AG08396 (cell line): ENCODE data around the gene ARMC2.
"Not testable (repeated sequence)": the region's sequence is repeated elsewhere in the genome, so short reads cannot be mapped to it uniquely, and the experiment has no call there.

ENCODE experiments used
- DNase-seq: peaks from one replicate; pipeline ENCODE4 v3.0.0; 2012; ENCODE audit warnings: low spot score, mixed read lengths

ARMC2 gene

GRCh38 chr6:108870357-108870756 lies 22.1 kb downstream of the ARMC2 start:
- DNase-seq = no peak

DNA sequence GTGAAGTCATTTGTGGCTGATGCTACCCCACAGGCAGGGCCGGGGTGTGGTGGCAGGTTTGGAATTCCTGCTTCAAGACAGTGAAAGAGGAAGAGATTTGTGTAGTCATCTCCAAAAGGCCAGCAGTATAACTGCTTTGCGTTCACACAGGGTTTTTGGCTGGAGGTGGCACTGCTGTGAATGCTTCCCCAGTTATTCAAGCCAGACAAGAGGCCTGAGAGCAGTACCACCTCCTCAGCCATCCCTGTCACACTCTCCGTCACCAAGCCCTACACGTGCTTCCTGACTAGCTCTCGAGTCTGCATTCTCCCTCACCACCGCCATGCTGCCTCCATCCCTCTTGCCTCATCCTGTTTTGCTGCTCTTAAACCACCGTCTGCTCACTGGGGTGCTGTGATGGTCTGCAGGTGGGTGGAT lies 23.9 kb downstream of the ARMC2 start:
- no peak for DNase-seq

DNA sequence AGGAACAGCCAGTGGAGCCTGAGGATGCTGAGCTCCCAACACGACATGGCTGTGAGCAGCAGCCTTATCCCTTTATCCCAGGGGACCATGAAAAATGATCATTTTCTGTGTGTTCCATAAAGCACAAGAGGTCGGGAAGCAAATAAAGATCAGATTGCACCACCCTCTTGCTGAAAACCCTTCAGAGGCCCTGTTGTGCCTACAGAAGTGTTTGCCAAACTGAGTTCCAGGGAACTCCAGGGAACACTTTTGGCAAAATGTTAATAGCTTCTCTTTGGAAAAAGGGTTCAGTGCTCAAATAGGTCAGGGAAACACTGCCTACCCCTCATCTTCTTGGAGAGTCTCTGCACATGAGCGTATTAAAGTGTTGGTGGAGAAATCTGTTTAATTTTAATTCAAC lies 24.4 kb downstream of the ARMC2 start:
- no peak for DNase-seq

DNA sequence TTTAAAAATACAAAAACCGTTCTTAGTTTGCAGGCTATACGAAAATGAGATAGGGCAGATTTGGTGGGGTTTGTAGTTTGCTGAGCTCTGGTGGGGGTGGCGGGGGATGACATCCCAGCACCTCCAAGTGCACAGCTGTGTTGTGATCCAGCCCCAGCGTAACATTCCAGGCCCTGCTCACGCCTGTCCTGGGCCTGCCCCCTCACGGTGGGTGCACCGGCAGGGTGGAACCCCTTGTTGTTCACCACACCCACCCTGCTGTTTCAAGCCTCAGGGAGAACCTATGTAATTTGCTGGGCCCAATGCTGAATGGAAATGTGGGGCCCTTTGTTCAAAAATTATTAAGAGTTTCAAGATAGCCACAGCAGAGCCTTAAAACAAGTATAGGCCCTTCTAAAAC lies 25.0 kb downstream of the ARMC2 start:
- no peak for DNase-seq

DNA sequence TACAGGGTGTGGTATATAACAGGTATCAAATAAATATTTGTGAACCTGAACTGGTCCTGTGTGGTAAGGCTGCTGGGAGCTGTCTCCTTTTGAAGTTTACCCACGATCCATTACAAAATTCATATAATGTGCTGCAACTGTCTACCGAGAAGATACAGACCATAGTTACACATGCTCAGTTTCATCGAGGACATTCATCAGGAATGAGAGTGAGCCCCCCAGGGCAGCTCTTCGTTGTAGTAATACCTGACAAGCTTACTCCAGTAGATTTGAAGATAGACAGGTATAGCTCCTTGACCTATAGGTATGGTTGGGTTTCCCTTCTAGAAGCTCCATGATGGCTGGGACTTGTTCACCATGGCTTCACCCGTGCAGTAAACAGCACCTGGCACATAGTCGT lies 25.7 kb downstream of the ARMC2 start:
- no peak for DNase-seq

DNA sequence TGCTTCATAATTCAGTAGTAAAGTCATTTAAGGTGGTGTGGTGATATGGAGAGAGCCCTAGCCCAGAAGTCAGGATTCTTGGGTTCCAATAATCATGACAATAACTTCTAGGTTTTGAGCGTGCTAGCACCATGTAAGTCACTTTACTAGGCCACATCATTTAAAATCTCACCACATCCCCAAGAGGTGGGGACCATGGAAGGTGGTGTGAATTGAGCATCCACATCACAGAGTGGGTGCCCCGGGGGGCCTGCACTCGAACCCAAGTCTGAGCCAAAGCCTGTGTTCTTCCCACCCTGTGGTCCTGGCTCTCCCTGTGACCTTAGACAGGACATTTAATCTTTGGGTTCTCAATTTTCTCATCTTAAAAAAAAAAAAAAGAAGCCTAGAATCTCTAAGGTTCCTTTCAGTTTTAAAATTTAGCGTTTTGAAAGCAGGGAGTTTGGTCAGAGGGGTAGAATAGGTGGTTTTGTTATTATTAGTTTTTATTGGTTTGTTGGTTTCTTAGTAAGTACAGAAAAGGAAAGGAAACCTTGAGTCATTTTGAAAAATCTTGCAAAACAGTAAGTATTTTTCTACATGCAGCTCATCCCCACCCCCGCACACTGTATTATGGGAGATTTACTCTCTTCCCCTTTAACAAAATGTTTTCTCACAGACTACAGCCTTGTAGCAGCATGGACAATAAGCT lies 26.4 kb downstream of the ARMC2 start:
- no peak for DNase-seq

GRCh38 chr6:108875161-108875555 lies 26.9 kb downstream of the ARMC2 start:
- no peak for DNase-seq

GRCh38 chr6:108877046-108877751 lies 29.0 kb downstream of the ARMC2 start:
- peak; percentile 68 for DNase-seq

DNA sequence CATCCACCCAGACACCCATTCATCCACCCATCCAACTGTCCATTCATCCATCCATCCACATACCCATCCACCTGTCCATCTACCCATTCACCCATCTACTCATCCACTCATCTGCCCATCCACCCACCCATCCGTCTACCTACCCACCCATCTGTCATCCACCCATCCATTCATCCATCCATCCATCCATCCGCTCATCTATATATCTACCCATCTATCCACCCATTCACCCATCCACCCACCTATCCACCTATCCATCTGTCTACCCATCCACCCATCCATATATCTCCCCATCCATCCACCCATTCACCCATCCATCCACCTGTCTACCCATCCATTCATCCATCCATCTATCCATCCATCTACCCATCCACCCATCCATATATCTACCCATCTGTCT lies 30.7 kb downstream of the ARMC2 start:
- DNase-seq = no peak

- no peak for DNase-seq
These were observed 35.0 kb downstream of the ARMC2 start for GRCh38 chr6:108883172-108883571.

DNA sequence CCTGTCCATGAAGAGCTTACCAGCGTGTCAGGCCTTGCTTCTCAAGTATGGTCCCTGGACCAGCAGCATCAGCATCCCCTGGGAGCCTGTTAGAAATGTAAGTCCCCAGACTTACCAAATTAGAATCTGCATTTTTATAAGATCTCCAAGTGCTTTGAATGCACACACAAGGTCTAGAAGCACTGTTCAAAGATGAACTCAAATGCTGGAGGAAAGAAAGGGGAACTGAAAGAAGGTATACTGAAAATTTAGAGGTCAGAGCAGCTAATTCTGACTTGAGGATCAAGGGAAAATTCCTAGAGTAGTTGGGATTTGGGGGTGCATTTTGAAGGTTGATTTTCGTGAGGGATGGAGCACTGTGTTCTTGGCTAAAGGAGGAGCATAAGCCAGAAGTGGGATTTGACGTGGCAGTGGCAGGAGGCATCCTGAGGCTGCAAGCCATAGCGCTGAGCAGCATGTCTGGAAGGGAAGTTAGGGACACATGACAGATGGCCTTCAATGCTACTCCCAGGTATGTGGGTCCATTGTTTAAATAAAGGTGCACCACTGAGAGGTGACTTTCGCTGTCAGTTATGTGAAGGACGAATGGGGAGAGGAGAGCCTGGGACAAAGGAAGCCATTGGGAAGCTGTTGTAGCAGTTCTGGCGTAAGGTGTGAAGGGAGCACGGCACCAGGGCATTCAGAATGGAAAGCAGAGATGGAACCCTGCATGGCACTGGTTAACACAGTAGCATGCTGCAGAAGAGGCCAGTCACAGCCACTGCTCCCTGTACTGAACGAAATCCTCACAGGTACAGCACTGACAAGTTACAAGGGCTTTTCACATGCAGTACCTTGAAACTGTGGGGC lies 36.2 kb downstream of the ARMC2 start:
- no peak for DNase-seq

GRCh38 chr6:108888052-108888451 lies 39.8 kb downstream of the ARMC2 start:
- no peak for DNase-seq

- DNase-seq = no peak
These were observed 40.5 kb downstream of the ARMC2 start for GRCh38 chr6:108888745-108889144.

DNA sequence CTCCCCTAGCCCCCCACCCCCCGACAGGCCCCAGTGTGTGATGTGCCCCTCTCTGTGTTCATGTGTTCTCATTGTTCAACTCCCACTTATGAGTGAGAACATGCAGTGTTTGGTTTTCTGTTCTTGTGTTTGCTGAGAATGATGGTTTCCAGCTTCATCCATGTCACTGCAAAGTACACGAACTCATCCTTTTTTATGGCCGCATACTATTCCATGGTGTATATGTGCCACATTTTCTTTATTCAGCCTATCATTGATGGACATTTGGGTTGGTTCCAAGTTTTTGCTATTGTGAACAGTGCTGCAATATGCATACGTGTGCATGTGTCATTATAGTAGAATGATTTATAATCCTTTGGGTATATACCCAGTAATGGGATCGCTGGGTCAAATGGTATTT lies 42.7 kb downstream of the ARMC2 start:
- DNase-seq = not testable (repeated sequence)

DNA sequence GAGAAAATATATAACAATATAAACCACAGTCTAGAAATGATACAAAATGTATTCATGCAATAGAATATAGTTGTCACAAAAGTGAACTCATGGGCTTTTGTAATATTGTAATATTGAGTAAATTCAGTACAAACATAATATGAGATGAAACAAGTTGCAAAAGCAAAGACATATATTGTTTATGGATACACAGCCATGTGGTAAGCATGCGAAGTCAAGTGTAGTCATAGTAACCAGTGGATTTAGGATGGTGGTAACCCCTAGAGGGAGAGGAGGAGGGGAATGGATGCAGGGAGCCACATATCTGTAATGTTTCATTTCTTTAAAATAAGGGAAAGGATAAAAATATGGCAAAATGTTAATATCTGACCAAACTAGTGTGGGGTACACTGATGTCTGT lies 47.3 kb downstream of the ARMC2 start:
- no peak for DNase-seq

DNA sequence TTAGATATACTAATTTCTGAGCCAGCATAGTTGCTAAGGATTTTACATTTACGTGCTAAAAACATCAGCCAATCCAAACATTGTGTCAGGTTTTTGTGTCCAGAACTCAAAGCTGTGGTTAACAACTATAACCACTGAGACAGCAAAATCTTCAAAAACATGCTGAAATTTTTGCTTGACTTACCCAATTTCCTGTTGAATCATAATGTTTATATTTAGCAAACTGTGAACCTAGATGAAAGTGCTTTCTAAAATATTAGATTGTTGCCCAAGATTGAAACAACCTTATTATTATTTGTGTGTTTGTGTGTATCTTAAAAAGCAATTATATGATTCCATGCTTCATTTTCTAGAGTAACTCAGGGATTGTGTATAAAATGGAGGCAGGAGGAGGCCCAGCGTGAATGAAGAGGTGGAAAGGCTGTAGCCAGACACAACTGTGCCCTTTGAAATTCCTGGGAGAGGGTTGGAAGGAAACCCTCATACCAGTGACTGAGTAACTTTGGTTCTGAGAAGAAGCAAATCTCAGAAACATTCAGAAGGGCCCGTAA lies 48.0 kb downstream of the ARMC2 start:
- peak; percentile 52 for DNase-seq

- no peak for DNase-seq
These were observed 49.1 kb downstream of the ARMC2 start for GRCh38 chr6:108897371-108897770.

DNA sequence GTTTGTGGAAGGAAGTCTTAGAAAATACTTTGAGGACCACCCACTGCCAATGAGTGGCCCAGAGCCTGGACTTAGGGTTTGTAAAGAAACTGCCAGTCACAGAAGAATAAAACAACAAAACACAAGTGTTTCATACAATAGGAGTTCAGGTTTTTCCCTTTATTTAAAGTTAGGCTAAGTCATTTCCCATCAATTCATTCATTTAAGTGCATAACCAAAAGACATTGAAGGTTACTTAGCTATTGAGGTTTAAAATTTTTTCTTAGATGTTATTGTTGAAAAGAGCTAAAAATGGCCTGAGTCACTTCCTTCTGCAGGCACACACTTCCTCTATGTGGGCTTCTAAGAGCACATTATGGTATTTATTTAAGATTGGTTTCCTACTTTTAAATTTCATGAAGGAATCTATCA lies 54.2 kb downstream of the ARMC2 start:
- DNase-seq = no peak

GRCh38 chr6:108903796-108904195 lies 55.6 kb downstream of the ARMC2 start:
- DNase-seq = no peak

GRCh38 chr6:108904741-108905140 lies 56.5 kb downstream of the ARMC2 start:
- no peak for DNase-seq

- DNase-seq = peak; percentile 25
These were observed 66.2 kb downstream of the ARMC2 start for GRCh38 chr6:108914235-108915022.

DNA sequence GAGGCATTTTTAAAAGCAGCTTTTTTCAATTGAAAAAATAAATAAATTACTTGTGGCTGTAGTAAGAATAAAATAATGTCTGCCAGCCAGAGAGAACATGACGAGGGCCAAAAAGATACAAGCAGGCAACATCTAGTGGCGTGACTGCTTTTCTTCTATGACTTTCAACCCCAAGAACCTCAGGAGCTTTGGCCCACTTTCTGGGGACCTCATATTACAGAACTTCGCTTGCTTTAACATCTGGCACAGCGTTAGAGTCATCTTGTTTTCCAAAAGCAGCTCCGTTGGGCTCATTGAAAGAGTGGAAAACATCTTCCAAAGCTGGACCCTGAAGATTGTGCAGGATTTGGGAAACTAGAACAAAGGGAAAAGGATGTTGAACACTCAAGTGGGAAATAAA lies 67.0 kb downstream of the ARMC2 start:
- DNase-seq = no peak
